LNCAP (cell line): Measurements from ENCODE around the gene CXCL16.
A peak's percentile ranks its signal among the peaks of the same experiment; 100 is the strongest.

Experiments
- TF ChIP-seq, protein P1 (sequence below): fragments of 450-650 bp; IDR thresholded peaks from 2 replicates; pipeline ENCODE4 v1.5.1; 2017; ENCODE audit warnings: mild to moderate bottlenecking

CXCL16 gene

DNA sequence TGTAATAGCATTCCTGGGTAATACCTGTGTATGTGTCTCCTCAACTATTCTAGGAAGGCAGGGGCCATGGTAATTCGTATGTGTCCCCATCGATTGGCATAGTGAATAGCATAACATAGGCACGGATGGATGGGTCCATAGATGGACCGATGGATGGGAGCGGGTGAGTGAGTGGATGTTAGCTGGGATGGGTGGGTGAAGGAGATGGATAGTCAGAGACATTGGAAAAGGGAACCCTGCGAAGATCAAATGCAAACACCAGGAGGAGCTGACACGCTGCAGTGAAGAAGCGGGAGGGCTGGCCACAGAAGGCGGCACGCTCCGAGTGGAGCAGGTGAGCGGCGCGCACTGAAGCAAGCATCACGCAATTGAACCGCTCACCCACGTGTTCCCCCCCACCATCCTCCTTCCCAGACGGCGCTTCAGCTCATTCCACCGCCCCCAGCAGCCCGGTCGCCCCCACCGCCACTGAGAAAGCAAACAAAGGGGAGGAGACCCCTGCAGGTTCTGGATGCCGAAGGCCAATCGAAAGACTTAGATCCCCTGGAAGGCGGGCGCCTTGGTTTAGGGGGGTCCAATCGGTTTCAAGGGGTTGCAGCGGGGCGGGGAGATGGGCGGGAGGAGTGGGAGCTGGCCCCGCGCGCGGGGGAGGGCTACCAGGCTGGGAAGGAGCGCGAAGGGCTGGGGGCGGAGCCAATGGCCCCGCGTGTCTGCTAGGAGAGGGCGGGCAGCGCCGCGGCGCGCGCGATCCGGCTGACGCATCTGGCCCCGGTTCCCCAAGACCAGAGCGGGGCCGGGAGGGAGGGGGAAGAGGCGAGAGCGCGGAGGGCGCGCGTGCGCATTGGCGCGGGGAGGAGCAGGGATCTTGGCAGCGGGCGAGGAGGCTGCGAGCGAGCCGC lies 29.7 kb downstream of the CXCL16 start, which contains the start of gene ARRB2:
Gene ARRB2, plus strand, starts transcription at position 839 of the 899 bp plus-strand sequence. CDS start 90 bp downstream, outside the sequence.
- TF ChIP-seq, protein P1, sequence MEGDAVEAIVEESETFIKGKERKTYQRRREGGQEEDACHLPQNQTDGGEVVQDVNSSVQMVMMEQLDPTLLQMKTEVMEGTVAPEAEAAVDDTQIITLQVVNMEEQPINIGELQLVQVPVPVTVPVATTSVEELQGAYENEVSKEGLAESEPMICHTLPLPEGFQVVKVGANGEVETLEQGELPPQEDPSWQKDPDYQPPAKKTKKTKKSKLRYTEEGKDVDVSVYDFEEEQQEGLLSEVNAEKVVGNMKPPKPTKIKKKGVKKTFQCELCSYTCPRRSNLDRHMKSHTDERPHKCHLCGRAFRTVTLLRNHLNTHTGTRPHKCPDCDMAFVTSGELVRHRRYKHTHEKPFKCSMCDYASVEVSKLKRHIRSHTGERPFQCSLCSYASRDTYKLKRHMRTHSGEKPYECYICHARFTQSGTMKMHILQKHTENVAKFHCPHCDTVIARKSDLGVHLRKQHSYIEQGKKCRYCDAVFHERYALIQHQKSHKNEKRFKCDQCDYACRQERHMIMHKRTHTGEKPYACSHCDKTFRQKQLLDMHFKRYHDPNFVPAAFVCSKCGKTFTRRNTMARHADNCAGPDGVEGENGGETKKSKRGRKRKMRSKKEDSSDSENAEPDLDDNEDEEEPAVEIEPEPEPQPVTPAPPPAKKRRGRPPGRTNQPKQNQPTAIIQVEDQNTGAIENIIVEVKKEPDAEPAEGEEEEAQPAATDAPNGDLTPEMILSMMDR: peak; percentile 57

GRCh38 chr17:4708436-4708835 lies 31.3 kb downstream of the CXCL16 start:
- TF ChIP-seq, protein P1: no peak

- TF ChIP-seq, protein P1: no peak
These were observed 33.6 kb downstream of the CXCL16 start for GRCh38 chr17:4706121-4706520.

- TF ChIP-seq, protein P1: no peak
These were observed 34.7 kb downstream of the CXCL16 start for GRCh38 chr17:4704991-4705390.

DNA sequence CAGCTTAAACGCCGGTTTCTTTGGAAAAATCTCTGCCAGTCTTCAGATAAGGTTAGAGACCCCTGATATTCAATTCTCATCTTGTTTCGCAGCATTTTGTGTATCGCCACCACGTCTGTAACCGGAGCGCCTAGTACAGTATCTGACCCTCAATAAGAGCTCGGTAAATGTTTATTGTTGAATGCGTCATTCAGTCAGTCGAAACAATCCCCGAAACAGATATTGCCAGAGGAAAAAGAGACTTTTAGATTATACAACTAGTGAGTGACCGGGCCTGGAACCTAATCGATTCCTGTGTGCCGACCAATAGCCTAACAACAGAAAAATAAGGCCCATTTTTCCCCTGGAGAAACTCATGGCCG lies 36.4 kb downstream of the CXCL16 start:
- TF ChIP-seq, protein P1: no peak

DNA sequence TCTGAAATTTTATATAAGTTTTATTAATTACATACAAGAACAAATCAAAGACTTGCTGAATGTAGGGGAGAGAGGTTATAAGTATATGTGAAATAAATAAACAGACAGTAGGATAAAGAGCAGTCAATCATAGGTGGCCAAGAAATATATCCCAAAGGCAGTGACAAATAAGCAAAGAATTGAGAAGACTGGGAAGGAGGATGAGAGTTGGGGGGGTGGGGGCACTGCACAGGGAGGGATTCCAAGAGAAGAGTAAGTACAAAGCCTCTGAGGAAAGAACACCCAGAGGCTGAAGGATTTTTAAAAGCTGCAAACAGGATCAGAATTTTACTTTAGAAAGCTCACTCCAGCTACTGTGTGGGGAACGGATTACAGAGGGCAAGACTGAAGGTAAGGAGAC lies 38.6 kb downstream of the CXCL16 start:
- TF ChIP-seq, protein P1: no peak

- TF ChIP-seq, protein P1: no peak
These were observed 43.3 kb downstream of the CXCL16 start for GRCh38 chr17:4696437-4696805.
